Thoracic aorta (tissue), 2 donors: ENCODE measurements around the gene ISCU. TPM values are rescaled to one million over a fixed set of nuclear protein-coding genes. Genes with fewer than 3 reads are reported as not detected.

Experiments used
- ATAC-seq: fragments of 150-250 bp; one replicate; pipeline ENCODE4 v1.8.0; 2017; ENCODE audit warnings: low read depth; ENCODE audit not compliant: insufficient number of reproducible peaks, low FRiP score
- DNase-seq: peaks from one replicate; pipeline ENCODE4 v3.0.0-alpha.2; 2020; ENCODE audit warnings: low spot score
- H3K27ac ChIP-seq, 2 donors: fragments of 200-600 bp; sonication (generic); 1 replicate in 1 of 2; 2 replicates in 1 of 2; pipeline ENCODE4 v1.5.1; 2016; ENCODE audit warnings: mild to moderate bottlenecking in 2 of 2, moderate library complexity in 2 of 2
- H3K27me3 ChIP-seq: fragments of 200-600 bp; sonication (generic); replicated peaks from 2 replicates; pipeline ENCODE4 v1.6.0; 2016; ENCODE audit warnings: mild to moderate bottlenecking; ENCODE audit not compliant: insufficient read depth
- H3K36me3 ChIP-seq: fragments of 200-600 bp; sonication (generic); one replicate; pipeline ENCODE4 v1.5.1; 2016
- H3K4me1 ChIP-seq, 2 donors: fragments of 200-600 bp; sonication (generic); 1 replicate in 1 of 2; 2 replicates in 1 of 2; pipeline versions ENCODE4 v1.5.1 to v1.6.0; 2016; ENCODE audit warnings: low read depth in 2 of 2, mild to moderate bottlenecking in 1 of 2; ENCODE audit not compliant: control insufficient read depth in 1 of 2
- H3K4me3 ChIP-seq: fragments of 200-600 bp; sonication (generic); 2 replicates; pipeline ENCODE4 v1.5.1; 2016; ENCODE audit warnings: mild to moderate bottlenecking
- H3K9me3 ChIP-seq: fragments of 200-600 bp; sonication (generic); 2 replicates; pipeline ENCODE4 v1.5.1; 2016
- total RNA-seq, 2 donors: library from RNA; depleted of rRNA; stranded (reverse); fragments of >200 nt; gene quantifications; one replicate each; pipeline versions ENCODE4 v1.1.0 to v1.2.3, GENCODE V29; 2016
- TF ChIP-seq, protein P1 (sequence below): fragments of 200-600 bp; sonication (generic); IDR thresholded peaks from one replicate; pipeline ENCODE4 v1.5.1; 2019; ENCODE audit warnings: antibody characterized with exemption

Gene ISCU
- total RNA-seq, result 100 to 1,000 TPM; 144 to 235 TPM

DNA sequence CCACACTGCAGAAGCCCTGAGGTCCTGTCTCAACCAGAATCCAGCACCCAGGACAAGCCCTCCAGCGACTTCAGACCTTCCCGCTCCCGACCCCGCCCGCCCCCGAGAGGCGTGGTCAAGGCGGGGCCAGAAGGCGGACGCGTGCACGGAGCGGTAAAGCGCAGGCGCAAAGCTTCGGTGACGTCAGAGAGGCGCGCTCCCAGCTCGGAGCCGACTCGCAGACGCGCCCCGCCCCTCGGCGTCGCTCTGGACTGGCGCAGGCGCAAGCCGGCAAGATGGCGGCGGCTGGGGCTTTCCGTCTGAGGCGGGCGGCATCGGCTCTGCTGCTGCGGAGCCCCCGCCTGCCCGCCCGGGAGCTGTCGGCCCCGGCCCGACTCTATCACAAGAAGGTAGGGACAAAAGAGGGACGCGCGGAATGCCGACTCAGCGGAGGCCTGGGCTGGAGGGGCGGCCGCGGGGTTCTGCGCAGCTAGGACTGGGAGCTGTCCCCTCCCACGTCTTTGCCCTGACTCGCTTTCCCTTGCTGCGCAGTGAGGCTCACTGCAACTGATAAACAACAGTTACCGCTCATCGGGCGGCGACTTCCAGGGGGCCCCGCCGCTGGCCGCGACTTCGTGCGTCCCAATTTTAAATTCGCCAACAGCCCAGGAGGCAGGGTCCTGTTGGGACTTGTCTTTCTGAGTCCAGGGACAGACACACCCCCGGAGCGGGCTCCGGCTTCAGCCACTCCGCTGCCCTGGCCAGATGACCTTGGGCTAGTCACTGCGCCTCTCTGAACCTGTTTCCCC, at the start of gene ISCU:
TSS of gene ISCU (plus strand) at position 249 of the 788 bp plus-strand sequence. CDS start at position 276, 27 bp downstream.
- TF ChIP-seq, protein P1, sequence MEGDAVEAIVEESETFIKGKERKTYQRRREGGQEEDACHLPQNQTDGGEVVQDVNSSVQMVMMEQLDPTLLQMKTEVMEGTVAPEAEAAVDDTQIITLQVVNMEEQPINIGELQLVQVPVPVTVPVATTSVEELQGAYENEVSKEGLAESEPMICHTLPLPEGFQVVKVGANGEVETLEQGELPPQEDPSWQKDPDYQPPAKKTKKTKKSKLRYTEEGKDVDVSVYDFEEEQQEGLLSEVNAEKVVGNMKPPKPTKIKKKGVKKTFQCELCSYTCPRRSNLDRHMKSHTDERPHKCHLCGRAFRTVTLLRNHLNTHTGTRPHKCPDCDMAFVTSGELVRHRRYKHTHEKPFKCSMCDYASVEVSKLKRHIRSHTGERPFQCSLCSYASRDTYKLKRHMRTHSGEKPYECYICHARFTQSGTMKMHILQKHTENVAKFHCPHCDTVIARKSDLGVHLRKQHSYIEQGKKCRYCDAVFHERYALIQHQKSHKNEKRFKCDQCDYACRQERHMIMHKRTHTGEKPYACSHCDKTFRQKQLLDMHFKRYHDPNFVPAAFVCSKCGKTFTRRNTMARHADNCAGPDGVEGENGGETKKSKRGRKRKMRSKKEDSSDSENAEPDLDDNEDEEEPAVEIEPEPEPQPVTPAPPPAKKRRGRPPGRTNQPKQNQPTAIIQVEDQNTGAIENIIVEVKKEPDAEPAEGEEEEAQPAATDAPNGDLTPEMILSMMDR, result no peak
- peak; percentile 74 for DNase-seq
- peak; percentile 77 for ATAC-seq
- Histone ChIP-seq H3K36me3 (peaks cover 21% of the 10 kb centered on the region), H3K4me3 (peak within 1 kb of the TSS; percentile 93), H3K27me3 (no peaks in the 10 kb centered on the region), H3K9me3 (no peaks in the 10 kb centered on the region), H3K27ac (peak within 1 kb of the TSS; percentile 87 to 89), H3K4me1 (peaks cover 25 to 47% of the 10 kb centered on the region in 2 donors)

DNA sequence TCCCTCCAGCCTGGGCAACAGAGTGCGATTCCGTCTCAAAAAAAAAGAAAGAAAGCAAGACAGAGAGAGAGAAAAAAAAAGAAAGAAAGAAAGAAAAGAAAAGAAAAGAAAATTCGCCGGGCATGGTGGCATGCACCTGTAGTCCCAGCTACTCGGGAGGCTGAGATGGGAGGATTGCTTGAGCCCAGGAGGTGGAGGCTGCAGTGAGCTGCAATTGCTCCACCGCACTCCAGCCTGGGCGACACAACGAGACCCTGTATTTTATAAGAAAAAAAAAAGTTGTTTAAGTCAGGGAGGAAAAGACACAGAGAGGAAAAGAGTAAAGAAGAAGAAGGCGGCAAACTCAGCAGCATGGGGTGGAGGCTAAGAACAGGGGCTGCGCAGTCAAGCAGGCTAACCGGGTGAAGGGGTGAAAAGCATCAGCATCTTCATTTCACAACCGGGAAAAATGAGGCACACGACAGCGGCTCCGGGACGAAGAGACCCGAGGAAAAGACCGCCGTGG, 47.9 kb upstream of the ISCU start:
- DNase-seq (no peak), ATAC-seq (no peak)
- TF ChIP-seq, protein P1, result no peak
- Histone ChIP-seq H3K4me3 (peak overlapping the region; percentile 88), H3K27ac (no peak overlapping the region), H3K9me3 (no peaks in the 10 kb centered on the region), H3K27me3 (no peaks in the 10 kb centered on the region), H3K36me3 (peaks cover 4% of the 10 kb centered on the region), H3K4me1 (peaks cover 6 to 29% of the 10 kb centered on the region in 2 donors)

DNA sequence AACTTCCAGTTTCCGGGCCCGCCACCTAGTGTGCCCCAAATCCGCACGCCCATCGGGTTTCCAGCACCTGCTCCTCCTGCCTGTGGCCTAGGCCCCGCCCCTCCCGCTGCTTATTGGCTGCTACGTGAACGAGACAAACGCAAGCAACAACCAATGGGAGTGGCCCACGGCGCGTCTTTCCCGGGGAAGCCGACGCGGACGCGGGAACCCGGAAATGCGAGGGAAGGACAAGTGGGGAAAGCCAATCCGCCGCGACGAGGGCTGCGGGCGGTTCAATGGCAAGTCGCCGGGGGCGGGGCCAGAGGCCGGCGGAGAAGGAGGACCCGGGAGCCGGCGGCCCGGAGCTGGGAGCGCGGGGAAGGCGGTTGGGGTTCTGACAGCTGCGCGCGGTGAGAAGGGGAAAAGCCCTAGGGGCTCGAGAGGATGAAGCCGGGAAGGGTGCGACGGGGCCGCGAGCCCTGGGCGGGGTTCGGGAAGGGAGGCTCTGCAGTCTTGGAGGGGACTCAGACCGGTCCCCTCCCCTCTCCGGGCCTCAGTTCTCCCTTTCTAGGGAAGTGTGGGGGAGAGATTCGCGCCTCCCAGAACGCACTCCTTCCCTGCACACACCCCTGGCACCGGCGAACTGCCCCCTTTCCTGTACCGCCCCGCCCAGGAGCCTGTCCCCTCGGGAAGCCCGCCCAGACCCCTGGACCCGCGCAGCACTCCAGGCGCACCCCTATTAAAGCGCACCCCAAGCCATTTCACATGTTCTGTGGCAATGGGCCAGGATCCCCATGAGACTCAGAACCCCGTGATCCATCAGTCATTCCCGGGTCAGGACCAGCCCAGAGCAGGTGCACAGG, 47.2 kb upstream of the ISCU start, which contains the start of gene FICD:
TSS of gene FICD (plus strand) at position 305 of the 842 bp plus-strand sequence. CDS start 1,696 bp downstream, outside the sequence.
- H3K27ac ChIP-seq, result peak within 1 kb of the TSS; percentile 25 to 52
- H3K4me1 ChIP-seq, result peaks cover 6 to 29% of the 10 kb centered on the region in 2 donors
- H3K36me3 ChIP-seq, result peaks cover 4% of the 10 kb centered on the region
- peak; percentile 99 for DNase-seq
- no peaks in the 10 kb centered on the region for H3K27me3 ChIP-seq
- peak; percentile 93 for ATAC-seq
- TF ChIP-seq, protein P1, result no peak
- H3K4me3 ChIP-seq, result peak within 1 kb of the TSS; percentile 88
- no peaks in the 10 kb centered on the region for H3K9me3 ChIP-seq

DNA sequence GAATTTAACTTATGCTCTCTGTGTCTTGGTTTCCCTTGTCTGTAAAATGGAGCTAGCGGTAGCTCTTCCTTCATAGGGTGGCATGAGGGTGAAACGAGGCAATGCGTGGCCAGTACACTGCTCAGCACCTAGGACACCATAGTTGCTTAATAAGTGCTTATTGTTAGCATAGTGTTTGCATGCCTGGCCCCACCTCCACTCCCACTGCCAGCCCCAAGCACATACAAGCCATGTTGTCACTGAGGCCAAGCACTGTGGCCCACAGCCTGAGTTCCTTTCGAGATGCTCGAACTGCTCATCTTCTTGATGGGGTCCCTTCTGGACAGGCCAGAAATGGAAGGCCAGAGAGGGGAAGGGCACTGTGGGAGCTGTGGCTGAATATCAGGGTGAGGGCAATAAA, 46.5 kb upstream of the ISCU start:
- TF ChIP-seq, protein P1, result no peak
- peaks cover 4% of the 10 kb centered on the region for H3K36me3 ChIP-seq
- no peak for DNase-seq
- H3K4me1 ChIP-seq, result peaks cover 6 to 29% of the 10 kb centered on the region in 2 donors
- no peaks in the 10 kb centered on the region for H3K27me3 ChIP-seq
- no peaks in the 10 kb centered on the region for H3K9me3 ChIP-seq
- H3K27ac ChIP-seq, result no peak overlapping the region
- no peak for ATAC-seq
- H3K4me3 ChIP-seq, result peak overlapping the region; percentile 88
